Adipocyte (in vitro differentiated cells): Measurements from ENCODE around the gene EDRF1.
A peak's percentile ranks its signal among the peaks of the same experiment; 100 is the strongest.
"Not testable (repeated sequence)": the region's sequence is repeated elsewhere in the genome, so short reads cannot be mapped to it uniquely, and the experiment has no call there.

Experiments
- DNase-seq: peaks from one replicate; pipeline ENCODE4 v3.0.0-alpha.2; 2015; ENCODE audit warnings: low read depth
- H3K27me3 ChIP-seq: replicated peaks from 2 replicates; pipeline ENCODE4 v1.7.0; 2013; ENCODE audit warnings: mild to moderate bottlenecking, low read length, moderate library complexity; ENCODE audit not compliant: control insufficient read depth, insufficient read depth
- H3K36me3 ChIP-seq: 2 replicates; pipeline ENCODE4 v1.7.0; 2013; ENCODE audit warnings: low read length, mild to moderate bottlenecking, moderate library complexity; ENCODE audit not compliant: control insufficient read depth, insufficient read depth, severe bottlenecking
- H3K4me1 ChIP-seq: 2 replicates; pipeline ENCODE4 v1.7.0; 2013; ENCODE audit warnings: mild to moderate bottlenecking, low read length, moderate library complexity; ENCODE audit not compliant: control insufficient read depth, insufficient read depth
- H3K4me3 ChIP-seq: 2 replicates; pipeline ENCODE4 v1.7.0; 2013; ENCODE audit warnings: mild to moderate bottlenecking, low read length, moderate library complexity
- H3K9ac ChIP-seq: 2 replicates; pipeline ENCODE4 v1.7.0; 2013; ENCODE audit warnings: mild to moderate bottlenecking, low read length, moderate library complexity
- H3K9me3 ChIP-seq: 2 replicates; pipeline ENCODE4 v1.7.0; 2013; ENCODE audit warnings: mild to moderate bottlenecking, low read length, moderate library complexity; ENCODE audit not compliant: control insufficient read depth

The EDRF1 gene

DNA sequence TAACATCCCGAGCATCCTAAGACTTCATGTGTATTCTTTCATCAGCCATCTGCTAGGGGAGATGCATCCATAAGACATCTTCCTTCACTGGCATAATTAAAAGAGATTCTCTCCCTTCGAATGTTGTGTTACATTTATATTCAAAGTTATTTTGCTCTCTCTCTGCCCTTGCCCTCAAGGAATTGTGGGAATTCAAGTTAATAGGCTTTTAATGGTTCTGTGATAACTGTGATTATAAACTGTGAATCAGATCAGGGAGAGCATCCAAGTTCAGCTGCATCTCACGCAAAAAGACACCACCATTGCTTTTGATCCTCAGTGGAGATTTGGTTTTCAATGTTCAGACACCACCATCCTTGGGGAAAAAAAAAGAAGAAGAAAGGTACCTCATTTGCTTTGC lies 27.3 kb upstream of the EDRF1 start:
- no peaks in the 10 kb centered on the region for H3K9me3 ChIP-seq
- no peaks in the 10 kb centered on the region for H3K27me3 ChIP-seq
- H3K9ac ChIP-seq = no peak overlapping the region
- no peaks in the 10 kb centered on the region for H3K36me3 ChIP-seq
- no peak for DNase-seq
- H3K4me3 ChIP-seq = no peak overlapping the region
- peaks cover 19% of the 10 kb centered on the region for H3K4me1 ChIP-seq

DNA sequence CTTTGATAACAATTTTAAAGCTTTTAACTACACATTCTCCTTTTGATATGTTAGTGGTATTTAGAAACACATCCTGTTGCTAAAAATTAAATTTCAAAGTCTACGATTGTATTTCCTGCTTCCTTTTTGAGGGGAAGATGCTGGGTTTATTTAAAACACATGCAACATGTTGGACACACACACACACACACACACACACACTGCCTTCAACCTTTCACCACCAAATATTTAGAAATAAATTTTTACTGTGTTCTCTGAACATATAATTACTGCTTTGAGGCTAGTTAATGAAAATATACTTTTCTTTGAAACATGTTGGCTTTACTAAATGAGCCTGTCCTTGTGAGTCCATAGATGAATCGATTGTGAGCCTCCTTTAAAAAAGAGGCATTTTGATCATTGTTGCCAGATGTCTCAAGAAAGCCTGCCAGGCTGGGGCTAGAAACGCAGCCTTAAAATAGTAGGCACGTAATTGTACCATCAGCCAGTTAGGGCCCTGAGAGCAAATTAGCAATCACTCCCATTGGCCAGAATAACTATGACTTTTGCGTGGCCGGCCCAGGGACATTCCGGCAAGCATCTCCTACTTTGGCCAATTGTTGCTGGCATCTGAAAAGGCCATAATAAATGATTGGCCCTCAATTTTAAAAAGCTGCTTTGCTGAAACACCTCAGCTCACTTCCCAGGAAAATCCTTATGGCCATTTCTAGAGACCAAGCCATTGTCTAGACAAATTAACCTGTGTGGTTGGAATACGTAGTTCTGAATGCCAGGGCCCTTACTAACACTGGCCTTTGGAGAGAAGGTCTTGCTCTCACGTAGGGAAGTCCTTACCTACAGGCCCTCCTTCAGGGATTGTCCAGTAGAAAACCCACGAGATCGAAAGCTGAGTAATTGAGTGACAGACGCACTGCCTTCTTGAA lies 26.6 kb upstream of the EDRF1 start:
- Histone ChIP-seq H3K9ac (no peak overlapping the region), H3K9me3 (no peaks in the 10 kb centered on the region), H3K4me3 (no peak overlapping the region), H3K27me3 (no peaks in the 10 kb centered on the region), H3K36me3 (no peaks in the 10 kb centered on the region), H3K4me1 (peaks cover 19% of the 10 kb centered on the region)
- DNase-seq = peak; percentile 29

DNA sequence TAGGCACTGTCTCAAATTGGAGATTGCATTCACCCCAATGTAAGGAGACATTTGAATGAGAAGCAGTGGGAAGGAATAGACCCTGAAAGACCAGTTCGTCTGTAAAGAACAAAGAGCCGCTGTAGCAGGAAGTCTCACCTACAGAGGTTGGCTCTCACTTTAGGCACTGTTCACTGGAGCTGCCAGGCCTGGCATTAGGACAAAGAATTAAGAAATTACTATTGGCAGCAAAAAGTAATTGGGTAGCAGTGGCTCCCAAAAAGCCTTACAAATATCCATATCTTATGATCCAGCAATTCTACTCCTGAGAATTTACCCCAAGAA lies 26.0 kb upstream of the EDRF1 start:
- H3K4me3 ChIP-seq = no peak overlapping the region
- no peaks in the 10 kb centered on the region for H3K9me3 ChIP-seq
- peaks cover 19% of the 10 kb centered on the region for H3K4me1 ChIP-seq
- no peak for DNase-seq
- no peaks in the 10 kb centered on the region for H3K36me3 ChIP-seq
- no peaks in the 10 kb centered on the region for H3K27me3 ChIP-seq
- H3K9ac ChIP-seq = no peak overlapping the region

DNA sequence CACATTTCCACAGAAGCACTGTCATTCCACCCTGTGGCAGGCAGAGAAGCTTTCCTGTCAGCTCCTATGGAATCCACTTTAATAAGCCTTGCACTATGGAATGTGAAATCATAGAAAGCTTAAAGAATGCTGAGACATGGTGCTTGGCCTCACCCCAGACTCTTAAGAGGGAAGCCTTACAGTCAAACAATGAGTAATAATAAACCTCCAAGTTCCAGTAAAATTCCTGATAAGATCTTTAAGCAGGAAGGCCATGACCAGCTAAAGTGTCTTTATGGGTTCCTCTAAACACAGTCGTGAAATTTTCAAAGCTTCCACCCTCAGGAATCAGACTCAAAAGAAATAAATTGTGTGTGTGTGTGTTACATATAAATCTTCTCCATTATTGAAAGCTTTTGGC lies 24.6 kb upstream of the EDRF1 start:
- peaks cover 19% of the 10 kb centered on the region for H3K4me1 ChIP-seq
- no peak overlapping the region for H3K4me3 ChIP-seq
- H3K36me3 ChIP-seq = no peaks in the 10 kb centered on the region
- no peaks in the 10 kb centered on the region for H3K27me3 ChIP-seq
- peak; percentile 91 for DNase-seq
- no peaks in the 10 kb centered on the region for H3K9me3 ChIP-seq
- no peak overlapping the region for H3K9ac ChIP-seq

DNA sequence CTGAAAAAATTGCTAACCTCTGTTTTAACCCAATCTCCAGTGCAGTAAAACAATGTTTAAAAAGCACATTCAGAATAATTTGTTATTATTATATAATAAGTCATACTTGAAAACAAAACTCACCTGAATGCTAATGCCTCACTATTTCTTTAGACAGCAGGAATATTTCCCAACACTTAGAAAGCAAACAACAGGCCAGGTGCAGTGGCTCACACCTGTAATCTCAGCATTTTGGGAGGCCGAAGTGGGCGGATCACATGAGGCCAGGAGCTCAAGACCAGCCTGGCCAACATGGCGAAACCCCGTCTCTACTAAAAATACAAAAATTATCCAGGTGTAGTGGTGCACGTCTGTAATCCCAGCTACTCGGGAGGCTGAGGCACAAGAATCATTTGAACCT lies 22.6 kb upstream of the EDRF1 start:
- H3K27me3 ChIP-seq, H3K9ac ChIP-seq, H3K4me3 ChIP-seq, H3K9me3 ChIP-seq, DNase-seq, H3K36me3 ChIP-seq: not testable (repeated sequence)
- peaks cover 22% of the 10 kb centered on the region for H3K4me1 ChIP-seq

DNA sequence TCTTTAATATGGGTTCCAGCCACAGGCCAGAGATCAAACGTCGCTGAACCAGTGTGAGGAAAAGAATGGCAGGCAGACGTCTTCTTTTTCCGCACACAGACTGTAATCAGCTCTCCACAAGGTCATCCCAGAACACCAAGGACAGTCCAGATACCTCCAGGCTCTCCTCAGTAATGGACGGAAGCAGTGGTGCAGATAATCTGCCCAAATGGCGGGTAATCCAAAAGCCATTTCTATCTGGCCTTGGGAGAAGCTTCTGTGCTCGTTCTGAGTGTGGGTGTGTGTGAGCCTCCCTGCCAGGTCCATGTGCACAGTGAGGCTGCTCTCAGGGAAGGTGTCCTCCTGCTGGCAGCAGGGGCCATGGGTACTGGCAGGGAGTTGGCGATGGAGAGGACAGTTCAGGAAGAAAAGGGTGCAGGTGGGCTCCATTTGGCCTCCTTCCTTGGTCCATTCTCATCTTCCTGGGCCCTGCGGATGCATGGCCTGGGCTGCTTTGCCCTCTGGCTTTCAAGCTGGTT lies 21.0 kb upstream of the EDRF1 start:
- no peak overlapping the region for H3K4me3 ChIP-seq
- H3K9ac ChIP-seq = no peak overlapping the region
- no peaks in the 10 kb centered on the region for H3K9me3 ChIP-seq
- peaks cover 12% of the 10 kb centered on the region for H3K4me1 ChIP-seq
- H3K27me3 ChIP-seq = no peaks in the 10 kb centered on the region
- no peak for DNase-seq
- H3K36me3 ChIP-seq = no peaks in the 10 kb centered on the region

DNA sequence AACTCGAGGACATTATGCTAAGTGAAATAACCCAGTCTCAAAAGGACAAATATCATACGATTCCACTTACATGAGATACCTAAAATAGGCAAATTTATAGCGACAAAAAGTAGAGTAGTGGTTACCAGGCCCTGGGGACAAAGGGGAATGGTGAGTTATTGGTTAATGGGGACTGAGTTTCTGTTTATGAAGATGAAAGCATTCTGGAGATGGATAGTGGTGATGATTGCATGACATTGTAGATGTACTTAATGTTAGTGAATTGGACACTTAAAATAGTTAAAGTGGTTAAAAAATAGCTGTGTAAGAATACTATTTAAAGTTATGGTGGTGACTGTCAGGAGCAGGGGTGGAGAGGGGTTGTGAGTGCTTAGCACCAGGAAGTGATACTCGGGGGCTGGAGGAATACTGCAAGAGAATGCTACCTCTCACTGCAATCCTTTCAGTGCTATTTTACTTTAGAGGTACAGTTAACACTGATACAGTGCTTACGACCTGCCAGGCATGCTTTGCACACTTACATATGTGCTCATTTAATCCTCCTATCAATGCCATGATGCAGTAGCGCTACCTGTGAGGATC lies 19.9 kb upstream of the EDRF1 start:
- DNase-seq = no peak
- no peaks in the 10 kb centered on the region for H3K9me3 ChIP-seq
- H3K9ac ChIP-seq = no peak overlapping the region
- H3K4me3 ChIP-seq = no peak overlapping the region
- peaks cover 10% of the 10 kb centered on the region for H3K4me1 ChIP-seq
- no peaks in the 10 kb centered on the region for H3K36me3 ChIP-seq
- H3K27me3 ChIP-seq = no peaks in the 10 kb centered on the region

DNA sequence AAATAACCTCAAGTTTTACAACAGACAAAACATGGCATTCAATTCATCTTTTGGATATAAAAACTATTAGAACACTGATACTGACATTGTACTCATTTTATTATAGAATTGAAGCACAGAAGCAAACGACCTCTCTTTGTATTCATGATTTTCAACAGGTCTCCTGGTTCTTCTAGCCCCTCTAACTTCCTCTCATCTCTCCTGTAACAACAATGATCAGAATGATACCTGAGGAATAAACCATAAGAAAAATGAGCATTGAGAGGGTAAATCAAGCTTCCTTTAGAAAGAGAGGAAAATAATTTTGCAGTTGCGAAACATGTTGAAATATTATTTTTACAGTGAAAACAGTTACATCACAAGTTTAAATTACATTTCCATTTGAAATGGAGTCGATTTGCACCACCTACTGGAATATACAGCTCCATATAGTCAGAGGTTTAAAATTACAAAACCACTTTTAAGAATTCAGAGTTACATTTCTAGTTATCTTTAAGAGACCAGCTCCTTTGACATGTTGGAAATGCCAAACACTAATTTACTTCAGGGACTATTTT lies 19.1 kb upstream of the EDRF1 start:
- Histone ChIP-seq H3K4me1 (peaks cover 3% of the 10 kb centered on the region), H3K36me3 (no peaks in the 10 kb centered on the region), H3K27me3 (no peaks in the 10 kb centered on the region), H3K9ac (no peak overlapping the region), H3K9me3 (no peaks in the 10 kb centered on the region), H3K4me3 (no peak overlapping the region)
- DNase-seq = peak; percentile 90

DNA sequence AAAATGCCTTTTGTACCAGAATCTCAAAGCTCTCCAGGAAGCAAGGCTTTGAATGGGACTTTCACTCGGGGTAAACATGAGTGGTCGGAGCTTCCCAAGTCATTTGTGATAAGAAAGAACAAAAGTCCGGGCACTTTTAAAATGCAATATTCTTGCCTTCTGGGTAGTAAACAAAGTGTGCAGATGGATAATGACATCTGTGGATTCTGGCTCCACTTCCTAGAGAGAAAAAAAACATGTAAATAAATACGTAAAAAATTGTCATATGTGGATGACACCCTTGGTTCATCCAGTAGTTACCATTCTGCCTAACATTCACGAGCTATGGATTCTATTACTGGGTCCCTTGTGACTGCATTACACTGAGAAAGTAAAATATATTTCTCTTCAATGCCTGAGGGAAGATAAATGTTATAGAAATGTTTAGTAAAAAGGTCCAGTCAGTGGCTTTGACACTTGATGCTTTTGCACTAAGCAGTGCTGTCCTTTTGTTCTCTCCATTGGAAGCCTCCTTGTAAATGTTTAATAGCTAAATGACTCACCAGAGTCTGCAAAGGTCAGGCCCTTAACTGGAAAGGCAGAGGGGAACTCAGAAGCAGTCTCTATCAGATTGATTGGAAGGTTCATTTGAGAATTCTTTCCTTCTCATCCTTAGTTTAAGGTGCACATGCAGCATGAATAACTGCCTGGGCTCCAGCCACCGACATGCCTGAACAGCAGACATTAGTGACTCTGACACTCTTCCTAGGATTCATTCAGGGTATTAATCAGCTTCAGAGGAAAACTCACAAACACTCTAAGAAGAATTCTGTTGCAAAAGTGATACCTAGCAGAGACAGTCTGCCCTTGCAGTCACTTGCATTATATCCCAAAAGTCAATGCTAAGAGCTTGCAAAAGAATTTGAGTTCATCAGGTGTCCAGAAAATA lies 11.7 kb upstream of the EDRF1 start:
- no peaks in the 10 kb centered on the region for H3K9me3 ChIP-seq
- peak; percentile 15 for DNase-seq
- H3K4me1 ChIP-seq = peaks cover 18% of the 10 kb centered on the region
- H3K9ac ChIP-seq = no peak overlapping the region
- no peak overlapping the region for H3K4me3 ChIP-seq
- no peaks in the 10 kb centered on the region for H3K36me3 ChIP-seq
- H3K27me3 ChIP-seq = no peaks in the 10 kb centered on the region

DNA sequence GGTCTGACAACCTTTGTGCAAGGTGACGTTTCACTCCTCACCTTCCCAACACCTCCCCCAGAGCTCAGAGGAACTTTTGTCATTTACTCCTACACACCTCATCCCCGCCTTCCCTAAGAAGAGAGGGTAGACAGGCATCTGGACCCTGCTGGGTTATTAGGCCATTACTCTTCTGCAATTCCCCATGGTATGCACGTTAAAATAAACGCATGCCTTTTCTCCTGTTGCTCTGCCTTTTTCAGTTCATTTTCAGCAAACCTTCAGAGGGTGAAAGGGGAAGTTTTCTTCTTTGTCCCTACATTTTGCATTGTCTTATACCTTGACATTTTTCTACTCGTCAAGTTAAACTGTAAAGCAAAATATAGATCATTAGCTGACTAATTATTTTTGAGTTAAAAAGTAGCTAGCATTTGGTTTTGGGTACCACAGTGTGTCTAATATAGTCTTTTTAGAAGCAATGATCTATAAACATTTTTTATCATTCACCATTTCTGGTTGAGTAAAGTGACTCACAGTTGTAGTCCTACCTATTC lies 10.5 kb upstream of the EDRF1 start:
- H3K27me3 ChIP-seq = no peaks in the 10 kb centered on the region
- H3K4me1 ChIP-seq = peaks cover 18% of the 10 kb centered on the region
- H3K4me3 ChIP-seq = no peak overlapping the region
- H3K9ac ChIP-seq = no peak overlapping the region
- H3K9me3 ChIP-seq = no peaks in the 10 kb centered on the region
- no peak for DNase-seq
- no peaks in the 10 kb centered on the region for H3K36me3 ChIP-seq
